CD8-positive, alpha-beta memory T cell (primary cell): ENCODE measurements around the gene METTL9. TPM values are rescaled to one million over a fixed set of nuclear protein-coding genes. Genes with fewer than 3 reads are reported as not detected.
A peak's percentile ranks its signal among the peaks of the same experiment; 100 is the strongest.
"Not testable (repeated sequence)": the region's sequence is repeated elsewhere in the genome, so short reads cannot be mapped to it uniquely, and the experiment has no call there.

Experiments
- CTCF ChIA-PET: fragments of 350-600 bp; sonication (Branson Sonifier 250); formaldehyde crosslinking; loops from one replicate; lab custom pipeline; 2021; ENCODE audit warnings: antibody characterized with exemption; lab: Charles Lee
- POLR2A ChIA-PET: fragments of 350-600 bp; sonication (Branson Sonifier 250); formaldehyde crosslinking; loops from one replicate; lab custom pipeline; 2021; ENCODE audit warnings: antibody characterized with exemption; lab: Charles Lee
- DNase-seq, 5 donors: peaks; one replicate each; pipeline versions ENCODE4 v3.0.0 to v3.0.0-alpha.2; 2020 to 2022; ENCODE audit warnings: mixed read lengths in 1 of 5
- H3K27ac ChIP-seq: one replicate; pipeline ENCODE4 v1.7.0; 2013; ENCODE audit warnings: low read depth, mild to moderate bottlenecking, low read length, moderate library complexity
- H3K27me3 ChIP-seq: 2 replicates; pipeline ENCODE4 v1.7.0; 2013; ENCODE audit warnings: low read length, mild to moderate bottlenecking; ENCODE audit not compliant: insufficient read depth, poor library complexity, severe bottlenecking
- H3K36me3 ChIP-seq: 2 replicates; pipeline ENCODE4 v1.7.0; 2013; ENCODE audit warnings: mild to moderate bottlenecking, low read length, moderate library complexity; ENCODE audit not compliant: insufficient read depth
- H3K4me1 ChIP-seq: 2 replicates; pipeline ENCODE4 v1.7.0; 2013; ENCODE audit warnings: mild to moderate bottlenecking, low read length, moderate library complexity; ENCODE audit not compliant: insufficient read depth
- H3K4me3 ChIP-seq: 2 replicates; pipeline ENCODE4 v1.7.0; 2013; ENCODE audit warnings: mild to moderate bottlenecking, low read length
- H3K9me3 ChIP-seq: 2 replicates; pipeline ENCODE4 v1.7.0; 2013; ENCODE audit warnings: mild to moderate bottlenecking, low read length
- H3K27ac Mint-ChIP-seq, 8 donors: one replicate each; pipeline ENCODE4 v1.8.0; 2020 to 2021; ENCODE audit warnings: mixed read lengths in 8 of 8, mild to moderate bottlenecking in 6 of 8, inconsistent platforms in 3 of 8, moderate library complexity in 3 of 8
- H3K27me3 Mint-ChIP-seq, 2 donors: one replicate each; pipeline ENCODE4 v1.8.0; 2020 to 2021; ENCODE audit warnings: mixed read lengths in 2 of 2, mild to moderate bottlenecking in 1 of 2, moderate library complexity in 1 of 2
- H3K36me3 Mint-ChIP-seq, 3 donors: one replicate each; pipeline ENCODE4 v1.8.0; 2020 to 2021; ENCODE audit warnings: mixed read lengths in 3 of 3, inconsistent platforms in 1 of 3, mild to moderate bottlenecking in 1 of 3
- H3K4me1 Mint-ChIP-seq, 3 donors: one replicate each; pipeline ENCODE4 v1.8.0; 2020 to 2021; ENCODE audit warnings: mixed read lengths in 3 of 3, inconsistent platforms in 1 of 3, mild to moderate bottlenecking in 1 of 3
- H3K4me3 Mint-ChIP-seq, 7 donors: one replicate each; pipeline ENCODE4 v1.8.0; 2020 to 2021; ENCODE audit warnings: mixed read lengths in 7 of 7, mild to moderate bottlenecking in 6 of 7, moderate library complexity in 4 of 7, inconsistent platforms in 2 of 7
- H3K9me3 Mint-ChIP-seq, 5 donors: one replicate each; pipeline ENCODE4 v1.8.0; 2020 to 2022; ENCODE audit warnings: mixed read lengths in 5 of 5, mild to moderate bottlenecking in 3 of 5, moderate library complexity in 2 of 5, inconsistent platforms in 1 of 5
- polyA plus RNA-seq: library from polyadenylated mRNA; unstranded; fragments of 300-500 nt; fragmentation: Illumina TruSeq; gene quantifications from one replicate; pipeline ENCODE4 v1.2.3, GENCODE V29; 2021
- total RNA-seq, 2 experiments: library from RNA; stranded (reverse); gene quantifications; one replicate each; pipeline ENCODE4 v1.2.3, GENCODE V29; 2021

METTL9 gene
- total and polyA plus RNA-seq, 3 experiments from 2014 or later: 73.8 to 120 (median 74.2) TPM

GRCh38 chr16:21620592-21620991 is 21.2 kb downstream of the METTL9 start:
- H3K4me3 ChIP-seq: no peak overlapping the region
- no peaks in the 10 kb centered on the region for H3K9me3 ChIP-seq
- H3K9me3 Mint-ChIP-seq: no peaks in the 10 kb centered on the region
- CTCF ChIA-PET: interaction anchor here (1.6 to 1.8 kb wide), 4 partner anchors 16 to 88 kb away, joined by 4 to 5 read pairs (median 5); no protein-coding TSS in a partner anchor
- no peaks in the 10 kb centered on the region for H3K27me3 Mint-ChIP-seq
- H3K27ac ChIP-seq: no peak overlapping the region
- no peaks in the 10 kb centered on the region for H3K27me3 ChIP-seq
- no peak overlapping the region for H3K4me3 Mint-ChIP-seq
- H3K4me1 Mint-ChIP-seq: peaks cover 43 to 74% (median 60%) of the 10 kb centered on the region in 3 donors
- POLR2A ChIA-PET: no interaction called here
- H3K4me1 ChIP-seq: peaks cover 29% of the 10 kb centered on the region
- peaks cover 12% of the 10 kb centered on the region for H3K36me3 ChIP-seq
- H3K27ac Mint-ChIP-seq: peak overlapping the region in 3 of 8 donors; percentile 32 to 87 (median 48)
- no peak for DNase-seq
- peaks cover 3 to 68% (median 13%) of the 10 kb centered on the region in 3 donors for H3K36me3 Mint-ChIP-seq

- peak overlapping the region in 3 of 8 donors; percentile 11 to 68 (median 61) for H3K27ac Mint-ChIP-seq
- H3K36me3 Mint-ChIP-seq: peaks cover 3 to 71% (median 20%) of the 10 kb centered on the region in 3 donors
- peaks cover 46 to 77% (median 61%) of the 10 kb centered on the region in 3 donors for H3K4me1 Mint-ChIP-seq
- no peak overlapping the region for H3K4me3 Mint-ChIP-seq
- no peaks in the 10 kb centered on the region for H3K27me3 ChIP-seq
- no peaks in the 10 kb centered on the region for H3K9me3 ChIP-seq
- DNase-seq: no peak
- no peak overlapping the region for H3K27ac ChIP-seq
- no peaks in the 10 kb centered on the region for H3K27me3 Mint-ChIP-seq
- POLR2A ChIA-PET: no interaction called here
- peaks cover 12% of the 10 kb centered on the region for H3K36me3 ChIP-seq
- peaks cover 34% of the 10 kb centered on the region for H3K4me1 ChIP-seq
- H3K4me3 ChIP-seq: no peak overlapping the region
- CTCF ChIA-PET: interaction anchor here (1.2 to 1.6 kb wide), 3 partner anchors 9 to 18 kb away, joined by 3 to 5 read pairs (median 3); no protein-coding TSS in a partner anchor
- no peaks in the 10 kb centered on the region for H3K9me3 Mint-ChIP-seq
Measured at GRCh38 chr16:21622545-21622944, 23.2 kb downstream of the METTL9 start.

GRCh38 chr16:21625026-21625425 is 25.6 kb downstream of the METTL9 start:
- CTCF ChIA-PET: no interaction called here
- Histone ChIP-seq H3K27me3 (no peaks in the 10 kb centered on the region), H3K27ac (no peak overlapping the region), H3K4me1 (peaks cover 30% of the 10 kb centered on the region), H3K9me3 (no peaks in the 10 kb centered on the region), H3K4me3 (no peak overlapping the region), H3K36me3 (peaks cover 22% of the 10 kb centered on the region)
- Mint-ChIP-seq H3K4me1 (peaks cover 38 to 66% (median 51%) of the 10 kb centered on the region in 3 donors), H3K27me3 (no peaks in the 10 kb centered on the region), H3K27ac (peak overlapping the region in 4 of 8 donors; percentile 2 to 51 (median 9)), H3K9me3 (no peaks in the 10 kb centered on the region), H3K4me3 (no peak overlapping the region), H3K36me3 (peaks cover 8 to 74% (median 19%) of the 10 kb centered on the region in 3 donors)
- POLR2A ChIA-PET: no interaction called here
- no peak for DNase-seq

- DNase-seq: peak in 1 of 5 donors; percentile 25
- peaks cover 8 to 77% (median 19%) of the 10 kb centered on the region in 3 donors for H3K36me3 Mint-ChIP-seq
- peaks cover 14% of the 10 kb centered on the region for H3K4me1 ChIP-seq
- peak overlapping the region in 6 of 7 donors; percentile 34 to 69 (median 40) for H3K4me3 Mint-ChIP-seq
- no peaks in the 10 kb centered on the region for H3K27me3 ChIP-seq
- H3K4me3 ChIP-seq: no peak overlapping the region
- ChIA-PET POLR2A (interaction anchor here (0.8 to 1.2 kb wide), 2 partner anchors 26 to 28 kb away, joined by 3 read pairs; no protein-coding TSS in a partner anchor), CTCF (no interaction called here)
- H3K27me3 Mint-ChIP-seq: no peaks in the 10 kb centered on the region
- peak overlapping the region; percentile 50 to 96 (median 77) for H3K27ac Mint-ChIP-seq
- peaks cover 26 to 50% (median 36%) of the 10 kb centered on the region in 3 donors for H3K4me1 Mint-ChIP-seq
- H3K9me3 ChIP-seq: no peaks in the 10 kb centered on the region
- no peaks in the 10 kb centered on the region for H3K9me3 Mint-ChIP-seq
- peaks cover 22% of the 10 kb centered on the region for H3K36me3 ChIP-seq
- H3K27ac ChIP-seq: no peak overlapping the region
Measured at GRCh38 chr16:21626659-21627277, 27.4 kb downstream of the METTL9 start.

- Histone ChIP-seq H3K36me3 (peaks cover 20% of the 10 kb centered on the region), H3K27me3 (no peaks in the 10 kb centered on the region), H3K4me3 (no peak overlapping the region), H3K4me1 (peaks cover 14% of the 10 kb centered on the region), H3K27ac (no peak overlapping the region), H3K9me3 (no peaks in the 10 kb centered on the region)
- H3K27me3 Mint-ChIP-seq: no peaks in the 10 kb centered on the region
- no peaks in the 10 kb centered on the region for H3K9me3 Mint-ChIP-seq
- H3K27ac Mint-ChIP-seq: peak overlapping the region in 5 of 8 donors; percentile 5 to 73 (median 60)
- ChIA-PET POLR2A (no interaction called here), CTCF (no interaction called here)
- H3K4me1 Mint-ChIP-seq: peaks cover 24 to 39% (median 26%) of the 10 kb centered on the region in 3 donors
- H3K36me3 Mint-ChIP-seq: peaks cover 8 to 77% (median 18%) of the 10 kb centered on the region in 3 donors
- DNase-seq: no peak
- peak overlapping the region in 1 of 7 donors; percentile 36 for H3K4me3 Mint-ChIP-seq
Measured at GRCh38 chr16:21628121-21628726, 28.8 kb downstream of the METTL9 start.

- Mint-ChIP-seq H3K4me1 (peaks cover 21 to 35% (median 23%) of the 10 kb centered on the region in 3 donors), H3K4me3 (no peak overlapping the region), H3K27ac (peak overlapping the region in 3 of 8 donors; percentile 13 to 42 (median 38)), H3K9me3 (no peaks in the 10 kb centered on the region), H3K27me3 (no peaks in the 10 kb centered on the region), H3K36me3 (peaks cover 8 to 76% (median 16%) of the 10 kb centered on the region in 3 donors)
- no peak overlapping the region for H3K27ac ChIP-seq
- H3K9me3 ChIP-seq: no peaks in the 10 kb centered on the region
- ChIA-PET CTCF (no interaction called here), POLR2A (no interaction called here)
- peaks cover 18% of the 10 kb centered on the region for H3K36me3 ChIP-seq
- H3K4me3 ChIP-seq: no peak overlapping the region
- DNase-seq: no peak
- no peaks in the 10 kb centered on the region for H3K27me3 ChIP-seq
- H3K4me1 ChIP-seq: peaks cover 14% of the 10 kb centered on the region
Measured at GRCh38 chr16:21628772-21629171, 29.4 kb downstream of the METTL9 start.

GRCh38 chr16:21629616-21630539 is 30.5 kb downstream of the METTL9 start:
- DNase-seq, H3K27ac ChIP-seq, POLR2A ChIA-PET, H3K4me3 Mint-ChIP-seq, H3K27me3 ChIP-seq, H3K9me3 Mint-ChIP-seq, H3K9me3 ChIP-seq, H3K27me3 Mint-ChIP-seq, H3K4me3 ChIP-seq: not testable (repeated sequence)
- CTCF ChIA-PET: interaction anchor here (1.8 kb wide), 1 partner anchor 11 kb away, joined by 5 read pairs; no protein-coding TSS in a partner anchor
- Mint-ChIP-seq H3K36me3 (peaks cover 8 to 77% (median 15%) of the 10 kb centered on the region in 3 donors), H3K27ac (peak overlapping the region in 1 of 8 donors; percentile 50), H3K4me1 (peaks cover 18 to 29% (median 22%) of the 10 kb centered on the region in 3 donors)
- Histone ChIP-seq H3K36me3 (peaks cover 16% of the 10 kb centered on the region), H3K4me1 (peaks cover 14% of the 10 kb centered on the region)
